ENCODE measurements around the gene CSNK1G2.

The CSNK1G2 gene

GRCh38 chr19:1944088-1944915 is 3.3 kb downstream of the CSNK1G2 start:
- Histone ChIP-seq H2BK12ac (ENCODE audit: low read length) (no peak overlapping the region), H2BK5ac (ENCODE audit: low read depth, low read length, poor library complexity) (no peak overlapping the region), H4K91ac (ENCODE audit: low read depth, low read length) (no peak overlapping the region), H3K14ac (ENCODE audit: low read length) (no peak overlapping the region), H3K79me1 (ENCODE audit: low read length) (peaks cover 20% of the 10 kb centered on the region), H2BK120ac (ENCODE audit: insufficient read depth, low read length, poor library complexity) (no peak overlapping the region), H3K18ac (ENCODE audit: low read length) (no peak overlapping the region), H3K27me3 (ENCODE audit: insufficient read depth, low read length) (no peaks in the 10 kb centered on the region), H3K23ac (ENCODE audit: low read length) (no peak overlapping the region), H2AFZ (ENCODE audit: insufficient read depth, low read length, poor library complexity) (no peak overlapping the region), H2AK5ac (ENCODE audit: low read length) (no peak overlapping the region), H4K8ac (ENCODE audit: low read depth, low read length) (no peak overlapping the region), H3K4ac (ENCODE audit: low read depth, low read length) (peak overlapping the region; percentile 98), H3K79me2 (ENCODE audit: control insufficient read depth, insufficient read depth, low read length, poor library complexity) (peaks cover 57% of the 10 kb centered on the region), H3K4me1 (ENCODE audit: control insufficient read depth in 1 of 2, insufficient read depth in 2 of 2, low read length in 2 of 2) (peaks cover 12 to 20% of the 10 kb centered on the region in 2 experiments), H3K9me3 (ENCODE audit: insufficient read depth, low read depth, low read length) (peaks cover 3% of the 10 kb centered on the region), H3K4me2 (ENCODE audit: low read length) (no peak overlapping the region), H3K36me3 (ENCODE audit: control insufficient read depth in 1 of 2, insufficient read depth in 2 of 2, low read length in 2 of 2) (peaks cover 8 to 10% of the 10 kb centered on the region in 2 experiments), H4K12ac (ENCODE audit: low read depth, low read length) (peak overlapping the region; percentile 35), H3K4me3 (ENCODE audit: low read depth, low read length) (no peak overlapping the region), H3K9ac (ENCODE audit: low read length) (no peak overlapping the region), H3K27ac (ENCODE audit: low read depth, low read length) (no peak overlapping the region)
- no peak for DNase-seq
- WGBS (ENCODE audit: extremely low coverage, insufficient coverage, insufficient read length): no CpG with 5 or more reads among the region's 42 CpGs

GRCh38 chr19:1944916-1945561 is 4.1 kb downstream of the CSNK1G2 start:
- Histone ChIP-seq H3K9me3 (ENCODE audit: insufficient read depth, low read depth, low read length) (peaks cover 3% of the 10 kb centered on the region), H3K23ac (ENCODE audit: low read length) (no peak overlapping the region), H3K27me3 (ENCODE audit: insufficient read depth, low read length) (no peaks in the 10 kb centered on the region), H4K91ac (ENCODE audit: low read depth, low read length) (no peak overlapping the region), H3K14ac (ENCODE audit: low read length) (no peak overlapping the region), H4K12ac (ENCODE audit: low read depth, low read length) (no peak overlapping the region), H3K4ac (ENCODE audit: low read depth, low read length) (peak overlapping the region; percentile 98), H2BK120ac (ENCODE audit: insufficient read depth, low read length, poor library complexity) (no peak overlapping the region), H2BK5ac (ENCODE audit: low read depth, low read length, poor library complexity) (no peak overlapping the region), H3K79me2 (ENCODE audit: control insufficient read depth, insufficient read depth, low read length, poor library complexity) (peaks cover 62% of the 10 kb centered on the region), H3K18ac (ENCODE audit: low read length) (no peak overlapping the region), H3K4me1 (ENCODE audit: control insufficient read depth in 1 of 2, insufficient read depth in 2 of 2, low read length in 2 of 2) (peaks cover 9 to 15% of the 10 kb centered on the region in 2 experiments), H3K4me3 (ENCODE audit: low read depth, low read length) (no peak overlapping the region), H3K9ac (ENCODE audit: low read length) (no peak overlapping the region), H3K27ac (ENCODE audit: low read depth, low read length) (no peak overlapping the region), H3K79me1 (ENCODE audit: low read length) (peaks cover 17% of the 10 kb centered on the region), H2AK5ac (ENCODE audit: low read length) (no peak overlapping the region), H3K36me3 (ENCODE audit: control insufficient read depth in 1 of 2, insufficient read depth in 2 of 2, low read length in 2 of 2) (peaks cover 13 to 16% of the 10 kb centered on the region in 2 experiments), H3K4me2 (ENCODE audit: low read length) (no peak overlapping the region), H2AFZ (ENCODE audit: insufficient read depth, low read length, poor library complexity) (no peak overlapping the region), H2BK12ac (ENCODE audit: low read length) (no peak overlapping the region), H4K8ac (ENCODE audit: low read depth, low read length) (no peak overlapping the region)
- DNase-seq: no peak
- WGBS (ENCODE audit: extremely low coverage, insufficient coverage, insufficient read length): no CpG with 5 or more reads among the region's 30 CpGs

GRCh38 chr19:1945899-1946298 is 4.9 kb downstream of the CSNK1G2 start:
- Histone ChIP-seq H2AK5ac (ENCODE audit: low read length) (no peak overlapping the region), H3K9me3 (ENCODE audit: insufficient read depth, low read depth, low read length) (peaks cover 3% of the 10 kb centered on the region), H3K14ac (ENCODE audit: low read length) (no peak overlapping the region), H2BK5ac (ENCODE audit: low read depth, low read length, poor library complexity) (no peak overlapping the region), H3K4me2 (ENCODE audit: low read length) (no peak overlapping the region), H3K9ac (ENCODE audit: low read length) (no peak overlapping the region), H3K4me3 (ENCODE audit: low read depth, low read length) (no peak overlapping the region), H2BK120ac (ENCODE audit: insufficient read depth, low read length, poor library complexity) (no peak overlapping the region), H3K4me1 (ENCODE audit: control insufficient read depth in 1 of 2, insufficient read depth in 2 of 2, low read length in 2 of 2) (peaks cover 6 to 11% of the 10 kb centered on the region in 2 experiments), H2BK12ac (ENCODE audit: low read length) (no peak overlapping the region), H4K91ac (ENCODE audit: low read depth, low read length) (no peak overlapping the region), H3K23ac (ENCODE audit: low read length) (no peak overlapping the region), H3K36me3 (ENCODE audit: control insufficient read depth in 1 of 2, insufficient read depth in 2 of 2, low read length in 2 of 2) (peaks cover 13 to 18% of the 10 kb centered on the region in 2 experiments), H3K27me3 (ENCODE audit: insufficient read depth, low read length) (no peaks in the 10 kb centered on the region), H3K79me2 (ENCODE audit: control insufficient read depth, insufficient read depth, low read length, poor library complexity) (peaks cover 59% of the 10 kb centered on the region), H4K8ac (ENCODE audit: low read depth, low read length) (no peak overlapping the region), H3K4ac (ENCODE audit: low read depth, low read length) (peak overlapping the region; percentile 18), H3K18ac (ENCODE audit: low read length) (no peak overlapping the region), H3K27ac (ENCODE audit: low read depth, low read length) (no peak overlapping the region), H4K12ac (ENCODE audit: low read depth, low read length) (no peak overlapping the region), H2AFZ (ENCODE audit: insufficient read depth, low read length, poor library complexity) (no peak overlapping the region), H3K79me1 (ENCODE audit: low read length) (peaks cover 9% of the 10 kb centered on the region)
- WGBS (ENCODE audit: extremely low coverage, insufficient coverage, insufficient read length): no CpG with 5 or more reads among the region's 18 CpGs
- DNase-seq: peak; percentile 65 to 88

DNA sequence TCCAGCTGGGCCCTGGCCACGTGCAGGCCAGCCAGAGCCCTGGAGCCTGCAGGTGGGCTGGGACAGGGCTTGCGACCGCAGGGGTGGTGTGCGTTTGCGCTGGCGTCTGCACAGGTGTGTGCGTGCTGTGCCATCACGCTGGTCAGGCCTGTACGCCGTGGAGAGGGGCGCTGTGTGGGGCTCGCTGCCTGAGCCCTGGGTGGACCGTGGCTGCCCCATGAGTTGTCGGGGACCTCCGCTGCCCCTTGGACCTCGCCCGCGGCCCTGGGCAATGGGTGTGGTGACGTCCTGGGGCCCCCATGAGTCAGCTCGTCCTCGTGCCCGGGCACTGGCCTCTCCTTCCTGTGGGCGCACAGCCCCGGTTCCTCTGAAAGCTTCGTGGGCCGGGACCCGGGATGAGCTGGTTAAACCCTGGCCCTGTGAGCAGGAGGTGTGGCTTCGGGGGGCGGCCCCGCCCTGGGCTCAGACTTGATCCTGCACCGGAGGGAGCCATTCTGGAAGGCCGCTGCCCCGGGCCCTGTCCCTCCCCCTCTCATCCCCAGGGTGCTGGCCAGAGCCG is 6.8 kb downstream of the CSNK1G2 start:
- H2AFZ ChIP-seq (ENCODE audit: insufficient read depth, low read length, poor library complexity): no peak overlapping the region
- H3K14ac ChIP-seq (ENCODE audit: low read length): no peak overlapping the region
- H3K36me3 ChIP-seq (ENCODE audit: control insufficient read depth in 1 of 2, insufficient read depth in 2 of 2, low read length in 2 of 2): peaks cover 22 to 26% of the 10 kb centered on the region in 2 experiments
- H3K18ac ChIP-seq (ENCODE audit: low read length): no peak overlapping the region
- H4K8ac ChIP-seq (ENCODE audit: low read depth, low read length): no peak overlapping the region
- no peak overlapping the region for H2BK5ac ChIP-seq (ENCODE audit: low read depth, low read length, poor library complexity)
- H3K4me2 ChIP-seq (ENCODE audit: low read length): no peak overlapping the region
- H3K4ac ChIP-seq (ENCODE audit: low read depth, low read length): peak overlapping the region; percentile 60
- no peaks in the 10 kb centered on the region for H3K79me1 ChIP-seq (ENCODE audit: low read length)
- H3K4me3 ChIP-seq (ENCODE audit: low read depth, low read length): no peak overlapping the region
- no peak overlapping the region for H3K27ac ChIP-seq (ENCODE audit: low read depth, low read length)
- no CpG with 5 or more reads among the region's 34 CpGs for WGBS (ENCODE audit: extremely low coverage, insufficient coverage, insufficient read length)
- no peak overlapping the region for H2AK5ac ChIP-seq (ENCODE audit: low read length)
- no peak overlapping the region for H3K23ac ChIP-seq (ENCODE audit: low read length)
- DNase-seq: peak; percentile 52 to 55
- no peaks in the 10 kb centered on the region for H3K27me3 ChIP-seq (ENCODE audit: insufficient read depth, low read length)
- H4K12ac ChIP-seq (ENCODE audit: low read depth, low read length): no peak overlapping the region
- H3K9me3 ChIP-seq (ENCODE audit: insufficient read depth, low read depth, low read length): peaks cover 3% of the 10 kb centered on the region
- H3K79me2 ChIP-seq (ENCODE audit: control insufficient read depth, insufficient read depth, low read length, poor library complexity): peaks cover 48% of the 10 kb centered on the region
- H3K4me1 ChIP-seq (ENCODE audit: control insufficient read depth in 1 of 2, insufficient read depth in 2 of 2, low read length in 2 of 2): peaks cover 5 to 10% of the 10 kb centered on the region in 2 experiments
- H2BK120ac ChIP-seq (ENCODE audit: insufficient read depth, low read length, poor library complexity): no peak overlapping the region
- no peak overlapping the region for H4K91ac ChIP-seq (ENCODE audit: low read depth, low read length)
- no peak overlapping the region for H2BK12ac ChIP-seq (ENCODE audit: low read length)
- H3K9ac ChIP-seq (ENCODE audit: low read length): no peak overlapping the region
